HEK293T (cell line): ENCODE data around the gene TMEM26.

Experiments used
- CTCF ChIA-PET: fragments of 350-600 bp; formaldehyde crosslinking; extraction: SDS; loops from one replicate; lab custom pipeline; 2021; ENCODE audit warnings: antibody characterized with exemption, inconsistent platforms; lab: Yijun Ruan, JAX
- POLR2A ChIA-PET: fragments of 350-600 bp; formaldehyde crosslinking; extraction: SDS; loops from one replicate; lab custom pipeline; 2020; ENCODE audit warnings: antibody characterized with exemption, inconsistent platforms; lab: Yijun Ruan, JAX
- DNase-seq: peaks from one replicate; pipeline ENCODE4 v3.0.0; 2012; ENCODE audit warnings: mixed read lengths; ENCODE audit errors: extremely low spot score
- ARNT ChIP-seq: fragments of 450-650 bp; IDR thresholded peaks from 2 replicates; pipeline ENCODE4 v1.6.1; 2017; ENCODE audit warnings: mild to moderate bottlenecking
- BHLHE40 ChIP-seq: fragments of 450-650 bp; IDR thresholded peaks from 2 replicates; pipeline ENCODE4 v1.6.1; 2016; ENCODE audit warnings: mild to moderate bottlenecking, moderate library complexity, borderline replicate concordance
- CTBP1 ChIP-seq: fragments of 450-650 bp; IDR thresholded peaks from 2 replicates; pipeline ENCODE4 v1.6.1; 2016; ENCODE audit warnings: borderline replicate concordance
- ELF4 ChIP-seq: fragments of 450-650 bp; IDR thresholded peaks from 2 replicates; pipeline ENCODE4 v1.6.1; 2017; ENCODE audit warnings: antibody characterized with exemption
- FOXA1 ChIP-seq: fragments of 450-650 bp; IDR thresholded peaks from 2 replicates; pipeline ENCODE4 v1.6.1; 2016; ENCODE audit warnings: mild to moderate bottlenecking
- FOXK2 ChIP-seq: fragments of 450-650 bp; IDR thresholded peaks from 2 replicates; pipeline ENCODE4 v1.6.1; 2016; ENCODE audit warnings: mild to moderate bottlenecking
- FOXM1 ChIP-seq: fragments of 450-650 bp; IDR thresholded peaks from 2 replicates; pipeline ENCODE4 v1.6.1; 2017; ENCODE audit warnings: mild to moderate bottlenecking, borderline replicate concordance
- HDGF ChIP-seq: fragments of 450-650 bp; IDR thresholded peaks from 2 replicates; pipeline ENCODE4 v1.6.1; 2017; ENCODE audit warnings: antibody characterized with exemption, borderline replicate concordance
- L3MBTL2 ChIP-seq: fragments of 450-650 bp; conservative IDR thresholded peaks from 2 replicates; pipeline ENCODE4 v1.6.1; 2016; ENCODE audit warnings: mild to moderate bottlenecking
- LEF1 ChIP-seq: fragments of 450-650 bp; IDR thresholded peaks from 2 replicates; pipeline ENCODE4 v1.6.1; 2017; ENCODE audit warnings: mild to moderate bottlenecking, borderline replicate concordance
- NFRKB ChIP-seq: fragments of 450-650 bp; IDR thresholded peaks from 2 replicates; pipeline ENCODE4 v1.6.1; 2016; ENCODE audit warnings: mild to moderate bottlenecking, moderate library complexity
- SP1 ChIP-seq: fragments of 450-650 bp; IDR thresholded peaks from 2 replicates; pipeline ENCODE4 v1.6.1; 2017
- SUZ12 ChIP-seq: fragments of 450-650 bp; IDR thresholded peaks from 2 replicates; pipeline ENCODE4 v1.6.1; 2016; ENCODE audit warnings: mild to moderate bottlenecking
- TARDBP ChIP-seq: fragments of 450-650 bp; IDR thresholded peaks from 2 replicates; pipeline ENCODE4 v1.6.1; 2016
- ZNF384 ChIP-seq: fragments of 450-650 bp; IDR thresholded peaks from 2 replicates; pipeline ENCODE4 v1.6.1; 2016
- TF ChIP-seq, protein P1 (sequence below): fragments of 450-650 bp; IDR thresholded peaks from 2 replicates; pipeline ENCODE4 v1.6.1; 2016

TMEM26 gene

DNA sequence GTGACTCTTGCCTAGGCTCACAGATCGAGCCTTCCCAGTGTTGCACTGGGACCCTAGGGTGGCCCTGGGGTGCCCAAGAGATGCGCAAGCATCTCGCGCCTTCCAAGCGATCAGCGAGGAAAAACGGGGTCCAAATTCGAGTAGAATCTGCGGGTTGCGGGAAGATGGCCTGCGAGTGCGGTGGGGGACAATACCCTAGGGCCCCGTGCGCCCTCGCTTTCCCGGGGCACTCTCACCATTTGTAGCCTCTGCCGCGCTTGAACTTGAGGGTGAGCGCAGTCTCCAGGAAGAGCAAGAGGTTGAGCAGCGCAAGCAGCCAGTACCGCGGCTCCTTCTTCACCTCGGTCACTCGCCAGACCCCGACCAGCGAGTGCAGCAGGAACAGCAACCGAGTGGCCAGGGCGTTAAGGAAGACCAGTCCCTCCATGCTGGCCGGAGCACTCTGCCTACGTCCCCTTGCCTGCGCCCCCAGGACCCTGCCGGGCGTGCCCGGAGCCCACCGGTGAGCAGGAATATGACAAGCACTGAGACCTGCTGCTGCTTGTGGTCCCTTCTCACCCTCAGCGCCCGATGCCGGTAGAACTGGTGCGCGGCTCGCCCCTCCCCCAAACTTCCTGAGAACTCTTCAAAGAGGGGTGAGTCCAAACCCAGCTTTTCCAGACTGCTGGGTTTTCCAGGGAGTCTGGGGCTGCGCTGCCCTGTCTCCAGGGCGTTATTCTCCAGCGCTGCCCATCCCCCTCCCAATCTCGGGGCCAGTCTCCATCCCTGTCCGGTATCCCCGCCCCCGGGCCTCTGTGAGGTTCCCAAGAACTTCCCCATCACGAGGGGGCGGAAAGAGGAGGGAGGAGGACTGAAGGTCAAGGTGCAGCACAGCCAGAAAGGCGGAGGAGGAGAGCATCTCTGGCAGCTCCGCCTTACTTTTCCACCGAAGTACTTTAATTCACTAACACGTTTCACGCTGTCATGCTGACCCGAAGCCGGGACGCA is at the start of gene TMEM26:
TSS of gene TMEM26 (minus strand) at position 727 of the 987 bp plus-strand sequence. CDS start at position 427, 300 bp downstream.
- DNase-seq = no peak
- POLR2A ChIA-PET = no interaction called here
- CTCF ChIA-PET = no interaction called here
- TF ChIP-seq L3MBTL2 (no peak), SP1 (no peak), FOXA1 (no peak), CTBP1 (no peak), NFRKB (no peak), ELF4 (no peak), ZNF384 (no peak), HDGF (no peak), FOXK2 (no peak), LEF1 (no peak), SUZ12 (no peak), ARNT (no peak), BHLHE40 (no peak), TARDBP (no peak), FOXM1 (no peak)
- TF ChIP-seq, protein P1, sequence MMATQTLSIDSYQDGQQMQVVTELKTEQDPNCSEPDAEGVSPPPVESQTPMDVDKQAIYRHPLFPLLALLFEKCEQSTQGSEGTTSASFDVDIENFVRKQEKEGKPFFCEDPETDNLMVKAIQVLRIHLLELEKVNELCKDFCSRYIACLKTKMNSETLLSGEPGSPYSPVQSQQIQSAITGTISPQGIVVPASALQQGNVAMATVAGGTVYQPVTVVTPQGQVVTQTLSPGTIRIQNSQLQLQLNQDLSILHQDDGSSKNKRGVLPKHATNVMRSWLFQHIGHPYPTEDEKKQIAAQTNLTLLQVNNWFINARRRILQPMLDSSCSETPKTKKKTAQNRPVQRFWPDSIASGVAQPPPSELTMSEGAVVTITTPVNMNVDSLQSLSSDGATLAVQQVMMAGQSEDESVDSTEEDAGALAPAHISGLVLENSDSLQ = no peak

GRCh38 chr10:61500460-61500859 is 47.3 kb upstream of the TMEM26 start:
- CTCF ChIA-PET = no interaction called here
- TF ChIP-seq FOXA1 = no peak
- no peak for TF ChIP-seq HDGF
- TF ChIP-seq, protein P1 = no peak
- TF ChIP-seq FOXM1 = no peak
- no peak for TF ChIP-seq L3MBTL2
- no peak for TF ChIP-seq ZNF384
- no peak for TF ChIP-seq TARDBP
- TF ChIP-seq NFRKB = no peak
- TF ChIP-seq SP1 = no peak
- TF ChIP-seq LEF1 = no peak
- POLR2A ChIA-PET = interaction anchor here (0.6 kb wide), 1 partner anchor 747 kb away, joined by 4 read pairs; no protein-coding TSS in a partner anchor
- no peak for DNase-seq

- TF ChIP-seq, protein P1 = no peak
- TF ChIP-seq CTBP1 (no peak), SP1 (no peak), ZNF384 (no peak), LEF1 (no peak), FOXM1 (no peak), NFRKB (no peak), ELF4 (no peak), TARDBP (no peak), FOXK2 (no peak)
- CTCF ChIA-PET = no interaction called here
- no peak for DNase-seq
- POLR2A ChIA-PET = no interaction called here
Measured at GRCh38 chr10:61492364-61492995, 39.3 kb upstream of the TMEM26 start.

DNA sequence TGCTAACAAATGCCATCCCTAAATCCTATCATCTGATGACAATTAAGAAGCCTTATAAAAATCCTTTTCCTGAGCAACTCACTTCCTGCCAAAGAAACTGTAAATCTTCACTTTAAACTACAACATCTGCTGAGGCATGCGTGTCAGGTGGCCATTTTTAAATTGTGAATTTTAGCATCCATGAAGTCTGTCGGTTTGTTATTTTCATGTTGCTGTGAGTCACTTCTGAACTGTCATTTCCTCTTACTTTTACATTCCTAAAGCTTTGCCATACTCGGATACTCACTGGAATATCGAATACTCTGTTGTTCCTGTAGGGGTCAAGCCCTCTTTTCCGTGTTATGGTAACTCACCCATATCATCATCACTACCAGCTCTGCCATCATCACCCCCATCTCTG is 34.3 kb upstream of the TMEM26 start:
- no peak for TF ChIP-seq FOXA1
- TF ChIP-seq LEF1 = no peak
- DNase-seq = no peak
- POLR2A ChIA-PET = no interaction called here

GRCh38 chr10:61486738-61487396 is 33.7 kb upstream of the TMEM26 start:
- CTCF ChIA-PET = no interaction called here

More for the DNA sequence above, 34.3 kb upstream of the TMEM26 start:
- CTCF ChIA-PET = no interaction called here

GRCh38 chr10:61486251-61486650 is 33.1 kb upstream of the TMEM26 start:
- no peak for TF ChIP-seq TARDBP
- no peak for TF ChIP-seq ARNT
- no peak for TF ChIP-seq LEF1
- TF ChIP-seq SP1 = no peak
- no peak for TF ChIP-seq FOXK2
- TF ChIP-seq NFRKB = no peak
- TF ChIP-seq ELF4 = no peak
- no peak for TF ChIP-seq L3MBTL2
- TF ChIP-seq SUZ12 = no peak
- no peak for TF ChIP-seq FOXA1
- no peak for TF ChIP-seq BHLHE40
- TF ChIP-seq HDGF = no peak
- TF ChIP-seq, protein P1 = no peak
- TF ChIP-seq ZNF384 = no peak
- no peak for TF ChIP-seq FOXM1
- POLR2A ChIA-PET = no interaction called here
- DNase-seq = no peak
- CTCF ChIA-PET = no interaction called here

More at GRCh38 chr10:61486738-61487396, 33.7 kb upstream of the TMEM26 start:
- TF ChIP-seq HDGF = no peak
- POLR2A ChIA-PET = no interaction called here
- DNase-seq = no peak
